Trophoblast cell (in vitro differentiated cells and primary cell): Measurements from ENCODE around the gene GUCA2B.

Experiments
- DNase-seq, 2 donors: peaks; one replicate each; pipeline ENCODE4 v3.0.0-alpha.2; 2016
- H2AFZ ChIP-seq: 2 replicates; pipeline ENCODE4 v1.6.1; 2013; ENCODE audit warnings: low read length, moderate library complexity, mild to moderate bottlenecking; ENCODE audit not compliant: insufficient read depth, poor library complexity
- H2AK5ac ChIP-seq: 2 replicates; pipeline ENCODE4 v1.6.1; 2013; ENCODE audit warnings: mild to moderate bottlenecking, low read length
- H2BK120ac ChIP-seq: 2 replicates; pipeline ENCODE4 v1.6.1; 2013; ENCODE audit warnings: low read length, mild to moderate bottlenecking, moderate library complexity; ENCODE audit not compliant: insufficient read depth, poor library complexity
- H2BK12ac ChIP-seq: 2 replicates; pipeline ENCODE4 v1.6.1; 2013; ENCODE audit warnings: mild to moderate bottlenecking, low read length, moderate library complexity
- H2BK5ac ChIP-seq: 2 replicates; pipeline ENCODE4 v1.6.1; 2013; ENCODE audit warnings: low read length, low read depth, moderate library complexity, mild to moderate bottlenecking; ENCODE audit not compliant: poor library complexity
- H3K14ac ChIP-seq: 2 replicates; pipeline ENCODE4 v1.6.1; 2013; ENCODE audit warnings: mild to moderate bottlenecking, low read length
- H3K18ac ChIP-seq: 2 replicates; pipeline ENCODE4 v1.6.1; 2013; ENCODE audit warnings: mild to moderate bottlenecking, low read length
- H3K23ac ChIP-seq: 2 replicates; pipeline ENCODE4 v1.6.1; 2013; ENCODE audit warnings: low read length
- H3K27ac ChIP-seq: 2 replicates; pipeline ENCODE4 v1.5.1; 2013; ENCODE audit warnings: low read depth, mild to moderate bottlenecking, inconsistent platforms, low read length, moderate library complexity
- H3K27me3 ChIP-seq: 2 replicates; pipeline ENCODE4 v1.6.1; 2013; ENCODE audit warnings: inconsistent platforms, mild to moderate bottlenecking, low read length, moderate library complexity; ENCODE audit not compliant: insufficient read depth
- H3K36me3 ChIP-seq, 2 experiments: 1 replicate in 1 of 2; 2 replicates in 1 of 2; pipeline ENCODE4 v1.6.1; 2013; ENCODE audit warnings: low read length in 2 of 2, mild to moderate bottlenecking in 2 of 2, moderate library complexity in 1 of 2; ENCODE audit not compliant: insufficient read depth in 2 of 2, control insufficient read depth in 1 of 2
- H3K4ac ChIP-seq: 2 replicates; pipeline ENCODE4 v1.6.1; 2013; ENCODE audit warnings: low read depth, mild to moderate bottlenecking, low read length, moderate library complexity
- H3K4me1 ChIP-seq, 2 experiments: 1 replicate in 1 of 2; 2 replicates in 1 of 2; pipeline ENCODE4 v1.6.1; 2013; ENCODE audit warnings: low read length in 2 of 2, mild to moderate bottlenecking in 2 of 2, moderate library complexity in 1 of 2; ENCODE audit not compliant: insufficient read depth in 2 of 2, control insufficient read depth in 1 of 2
- H3K4me2 ChIP-seq: 2 replicates; pipeline ENCODE4 v1.6.1; 2013; ENCODE audit warnings: inconsistent platforms, mild to moderate bottlenecking, low read length, moderate library complexity
- H3K4me3 ChIP-seq: 2 replicates; pipeline ENCODE4 v1.5.1; 2013; ENCODE audit warnings: mild to moderate bottlenecking, low read depth, low read length, inconsistent platforms
- H3K79me1 ChIP-seq: one replicate; pipeline ENCODE4 v1.6.1; 2013; ENCODE audit warnings: low read length
- H3K79me2 ChIP-seq: 2 replicates; pipeline ENCODE4 v1.6.1; 2013; ENCODE audit warnings: low read length, mild to moderate bottlenecking; ENCODE audit not compliant: control insufficient read depth, insufficient read depth, poor library complexity
- H3K9ac ChIP-seq: 2 replicates; pipeline ENCODE4 v1.6.1; 2013; ENCODE audit warnings: mild to moderate bottlenecking, low read length
- H3K9me3 ChIP-seq: 2 replicates; pipeline ENCODE4 v1.6.1; 2013; ENCODE audit warnings: low read depth, mild to moderate bottlenecking, control low read depth, inconsistent platforms, low read length; ENCODE audit not compliant: insufficient read depth
- H4K12ac ChIP-seq: 2 replicates; pipeline ENCODE4 v1.6.1; 2013; ENCODE audit warnings: low read depth, mild to moderate bottlenecking, low read length, moderate library complexity
- H4K8ac ChIP-seq: 2 replicates; pipeline ENCODE4 v1.6.1; 2013; ENCODE audit warnings: low read depth, mild to moderate bottlenecking, low read length, moderate library complexity
- H4K91ac ChIP-seq: one replicate; pipeline ENCODE4 v1.6.1; 2013; ENCODE audit warnings: low read depth, mild to moderate bottlenecking, low read length, moderate library complexity
- WGBS: extraction: QIAGEN DNeasy Blood & Tissue Kit; methylation state at CpG from one replicate; pipeline ENCODE4 v1.1.7; 2013; ENCODE audit warnings: missing lambda C conversion rate; ENCODE audit not compliant: insufficient read length, insufficient coverage; ENCODE audit errors: extremely low coverage; 5-methylcytosine and 5-hydroxymethylcytosine counted together

The GUCA2B gene

GRCh38 chr1:42198251-42198650 lies 45.0 kb downstream of the GUCA2B start:
- WGBS, result no CpG with 5 or more reads among the region's 5 CpGs
- Histone ChIP-seq H3K4me3 (no peak overlapping the region), H3K9ac (no peak overlapping the region), H2AFZ (no peak overlapping the region), H2BK5ac (no peak overlapping the region), H3K9me3 (no peaks in the 10 kb centered on the region), H3K23ac (no peak overlapping the region), H2BK12ac (no peak overlapping the region), H3K36me3 (peaks cover 0 to 3% of the 10 kb centered on the region in 2 experiments), H4K91ac (no peak overlapping the region), H3K4me2 (no peak overlapping the region), H3K4me1 (peaks cover 0 to 1% of the 10 kb centered on the region in 2 experiments), H4K8ac (no peak overlapping the region), H3K14ac (no peak overlapping the region), H3K27me3 (no peaks in the 10 kb centered on the region), H2AK5ac (no peak overlapping the region), H3K4ac (no peak overlapping the region), H3K27ac (no peak overlapping the region), H3K18ac (no peak overlapping the region), H4K12ac (no peak overlapping the region), H3K79me1 (peaks cover 2% of the 10 kb centered on the region), H3K79me2 (no peaks in the 10 kb centered on the region), H2BK120ac (no peak overlapping the region)
- DNase-seq, result no peak

GRCh38 chr1:42201986-42202385 lies 48.8 kb downstream of the GUCA2B start:
- no peak for DNase-seq
- no peak overlapping the region for H4K91ac ChIP-seq
- no peak overlapping the region for H2AFZ ChIP-seq

More at GRCh38 chr1:42201986-42202385, 48.8 kb downstream of the GUCA2B start:
- Histone ChIP-seq H3K4me3 (no peak overlapping the region), H2BK5ac (no peak overlapping the region), H3K4me1 (peaks cover 3 to 4% of the 10 kb centered on the region in 2 experiments), H3K27ac (no peak overlapping the region), H2BK12ac (no peak overlapping the region), H3K23ac (no peak overlapping the region), H3K4ac (no peak overlapping the region), H3K4me2 (no peak overlapping the region), H3K36me3 (peaks cover 0 to 2% of the 10 kb centered on the region in 2 experiments), H3K79me2 (no peaks in the 10 kb centered on the region), H4K12ac (no peak overlapping the region), H3K79me1 (peaks cover 2% of the 10 kb centered on the region), H3K18ac (no peak overlapping the region), H2BK120ac (no peak overlapping the region), H3K9me3 (no peaks in the 10 kb centered on the region), H3K9ac (no peak overlapping the region), H4K8ac (no peak overlapping the region), H2AK5ac (no peak overlapping the region), H3K27me3 (no peaks in the 10 kb centered on the region), H3K14ac (no peak overlapping the region)
